Lower leg skin (tissue), 4 donors: ENCODE measurements around the gene RASAL1. TPM values are rescaled to one million over a fixed set of nuclear protein-coding genes. Genes with fewer than 3 reads are reported as not detected.

ENCODE experiments used
- DNase-seq, 2 donors: peaks; one replicate each; pipeline ENCODE4 v3.0.0-alpha.2; 2019; ENCODE audit warnings: low spot score in 2 of 2
- H3K4me3 ChIP-seq: fragments of 200-600 bp; sonication (generic); 2 replicates; pipeline ENCODE4 v1.5.1; 2017; ENCODE audit warnings: mild to moderate bottlenecking, low read depth; ENCODE audit not compliant: poor library complexity, severe bottlenecking
- CTCF ChIP-seq, 3 donors: fragments of 450-650 bp; IDR thresholded peaks; one replicate each; pipeline ENCODE4 v1.5.1; 2016; ENCODE audit warnings: antibody characterized with exemption in 3 of 3, mild to moderate bottlenecking in 3 of 3, moderate library complexity in 2 of 3
- POLR2A ChIP-seq, 2 donors: fragments of 450-650 bp; IDR thresholded peaks; one replicate each; pipeline ENCODE4 v1.6.1; 2016 to 2017; ENCODE audit warnings: antibody characterized with exemption in 2 of 2, mild to moderate bottlenecking in 1 of 2, moderate library complexity in 1 of 2
- WGBS, 2 donors: methylation state at CpG; one replicate each; pipeline ENCODE4 v1.1.5; 2018; 5-methylcytosine and 5-hydroxymethylcytosine counted together
- intact Hi-C: fragments of 100-400 bp; cut with DNase I; formaldehyde crosslinking; loops from one replicate; pipeline ENCODE4 v1.15.0; 2023; ENCODE audit warnings: low total_unique reads
- total RNA-seq, 4 donors: library from RNA; depleted of rRNA; stranded (reverse); fragments of >200 nt; gene quantifications; one replicate each; pipeline ENCODE4 v1.1.0, GENCODE V29; 2016

The RASAL1 gene
- total RNA-seq, 4 donors from 2014 or later, result 39.3 to 59.3 (median 50.9) TPM

- 95 to 96% methylated on average over 31 to 32 of the region's 32 CpGs for WGBS, 2 donors
- TF ChIP-seq POLR2A (IDR thresholded peaks at IDR 0.05), result no peak
- TF ChIP-seq CTCF (IDR thresholded peaks at IDR 0.05), result no peak
- intact Hi-C loops, result no loop called here
- H3K4me3 ChIP-seq, result no peak overlapping the region
- DNase-seq, result no peak
These were observed 30.2 kb upstream of the RASAL1 start for GRCh38 chr12:113165521-113166450.

GRCh38 chr12:113164014-113164413, 28.5 kb upstream of the RASAL1 start:
- intact Hi-C loops, result no loop called here
- TF ChIP-seq POLR2A (IDR thresholded peaks at IDR 0.05), result no peak
- no peak for TF ChIP-seq CTCF (IDR thresholded peaks at IDR 0.05)
- DNase-seq, result no peak
- 91 to 96% methylated on average over 13 of the region's 13 CpGs for WGBS, 2 donors
- H3K4me3 ChIP-seq, result no peak overlapping the region

GRCh38 chr12:113163030-113163360, 27.4 kb upstream of the RASAL1 start:
- intact Hi-C loops, result no loop called here
- H3K4me3 ChIP-seq, result no peak overlapping the region
- DNase-seq, result no peak
- WGBS, 2 donors, result 94 to 96% methylated on average over 12 of the region's 12 CpGs
- TF ChIP-seq CTCF (IDR thresholded peaks at IDR 0.05) (no peak), POLR2A (IDR thresholded peaks at IDR 0.05) (no peak)

- H3K4me3 ChIP-seq, result no peak overlapping the region
- no peak for TF ChIP-seq POLR2A (IDR thresholded peaks at IDR 0.05)
- no peak for TF ChIP-seq CTCF (IDR thresholded peaks at IDR 0.05)
- no peak for DNase-seq
- WGBS, 2 donors, result 87 to 92% methylated on average over 24 to 25 of the region's 25 CpGs
- intact Hi-C loops, result no loop called here
These were observed 26.8 kb upstream of the RASAL1 start for GRCh38 chr12:113162102-113163029.

GRCh38 chr12:113161415-113162016, 26.0 kb upstream of the RASAL1 start:
- H3K4me3 ChIP-seq, result no peak overlapping the region
- intact Hi-C loops, result no loop called here
- WGBS, 2 donors, result 70 to 87% methylated on average over 22 to 26 of the region's 26 CpGs
- no peak for DNase-seq
- TF ChIP-seq POLR2A (IDR thresholded peaks at IDR 0.05) (no peak), CTCF (IDR thresholded peaks at IDR 0.05) (no peak)
